GM18502 (cell line): ENCODE data around the gene IQGAP2.
A peak's percentile ranks its signal among the peaks of the same experiment; 100 is the strongest.

Experiments used
- ATAC-seq: cut with Tn5 transposase; IDR thresholded peaks from one replicate; pipeline ENCODE4 v1.9.1; 2021; ENCODE audit warnings: mild to moderate bottlenecking; ENCODE audit not compliant: unreplicated experiment, poor library complexity

Gene IQGAP2

GRCh38 chr5:76555717-76556116 lies 152.6 kb downstream of the IQGAP2 start:
- ATAC-seq, result no peak

GRCh38 chr5:76556511-76557221 lies 153.6 kb downstream of the IQGAP2 start:
- peak; percentile 96 for ATAC-seq

- ATAC-seq, result no peak
Observed at GRCh38 chr5:76560952-76561891, 158.1 kb downstream of the IQGAP2 start.

GRCh38 chr5:76561959-76562358 lies 158.9 kb downstream of the IQGAP2 start:
- ATAC-seq, result no peak

- no peak for ATAC-seq
Observed at GRCh38 chr5:76565009-76565408, 161.9 kb downstream of the IQGAP2 start.

GRCh38 chr5:76570153-76570552 lies 167.1 kb downstream of the IQGAP2 start:
- no peak for ATAC-seq

- ATAC-seq, result no peak
Observed at GRCh38 chr5:76571559-76571958, 168.5 kb downstream of the IQGAP2 start.

GRCh38 chr5:76576450-76576849 lies 173.4 kb downstream of the IQGAP2 start:
- ATAC-seq, result no peak

GRCh38 chr5:76576996-76577395 lies 173.9 kb downstream of the IQGAP2 start:
- ATAC-seq, result no peak

- ATAC-seq, result no peak
Observed at GRCh38 chr5:76579166-76579937, 176.3 kb downstream of the IQGAP2 start.

GRCh38 chr5:76580981-76581380 lies 177.9 kb downstream of the IQGAP2 start:
- ATAC-seq, result no peak

- ATAC-seq, result peak; percentile 91
Observed at GRCh38 chr5:76582230-76583162, 179.4 kb downstream of the IQGAP2 start.

GRCh38 chr5:76583163-76584047 lies 180.3 kb downstream of the IQGAP2 start:
- ATAC-seq, result no peak

- no peak for ATAC-seq
Observed at GRCh38 chr5:76585783-76586217, 182.7 kb downstream of the IQGAP2 start.

- no peak for ATAC-seq
Observed at GRCh38 chr5:76586531-76586930, 183.4 kb downstream of the IQGAP2 start.

- ATAC-seq, result peak; percentile 91
Observed at GRCh38 chr5:76590027-76590426, 186.9 kb downstream of the IQGAP2 start.

- no peak for ATAC-seq
Observed at GRCh38 chr5:76591366-76591765, 188.3 kb downstream of the IQGAP2 start.

- ATAC-seq, result no peak
Observed at GRCh38 chr5:76592692-76593091, 189.6 kb downstream of the IQGAP2 start.

- ATAC-seq, result no peak
Observed at GRCh38 chr5:76594107-76594506, 191.0 kb downstream of the IQGAP2 start.
